Measurements from ENCODE around the gene CRY1.

DNA sequence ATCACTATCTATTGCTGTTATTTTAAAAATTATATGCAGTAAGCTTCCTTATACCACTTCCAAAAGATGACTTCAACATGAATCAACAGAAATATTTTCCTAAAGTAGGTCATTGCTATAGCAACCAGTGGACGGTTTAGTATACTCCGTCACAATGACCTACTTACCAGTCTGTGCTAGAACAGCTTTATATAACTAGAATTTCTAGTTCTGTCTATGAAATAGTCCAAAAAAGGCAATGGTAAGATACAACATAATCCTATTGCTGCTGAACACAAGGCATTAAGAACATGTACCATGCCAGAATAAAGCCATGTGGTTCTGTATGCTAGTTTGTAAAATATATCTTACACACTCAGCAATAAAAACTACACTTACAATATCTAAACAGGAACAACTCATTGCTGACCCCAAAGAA is 65.7 kb downstream of the CRY1 start:
- TF ChIP-seq HEYL (CRISPR knock-in tag; IDR thresholded peaks at IDR 0.05) = no peak
- TF ChIP-seq, protein P1, sequence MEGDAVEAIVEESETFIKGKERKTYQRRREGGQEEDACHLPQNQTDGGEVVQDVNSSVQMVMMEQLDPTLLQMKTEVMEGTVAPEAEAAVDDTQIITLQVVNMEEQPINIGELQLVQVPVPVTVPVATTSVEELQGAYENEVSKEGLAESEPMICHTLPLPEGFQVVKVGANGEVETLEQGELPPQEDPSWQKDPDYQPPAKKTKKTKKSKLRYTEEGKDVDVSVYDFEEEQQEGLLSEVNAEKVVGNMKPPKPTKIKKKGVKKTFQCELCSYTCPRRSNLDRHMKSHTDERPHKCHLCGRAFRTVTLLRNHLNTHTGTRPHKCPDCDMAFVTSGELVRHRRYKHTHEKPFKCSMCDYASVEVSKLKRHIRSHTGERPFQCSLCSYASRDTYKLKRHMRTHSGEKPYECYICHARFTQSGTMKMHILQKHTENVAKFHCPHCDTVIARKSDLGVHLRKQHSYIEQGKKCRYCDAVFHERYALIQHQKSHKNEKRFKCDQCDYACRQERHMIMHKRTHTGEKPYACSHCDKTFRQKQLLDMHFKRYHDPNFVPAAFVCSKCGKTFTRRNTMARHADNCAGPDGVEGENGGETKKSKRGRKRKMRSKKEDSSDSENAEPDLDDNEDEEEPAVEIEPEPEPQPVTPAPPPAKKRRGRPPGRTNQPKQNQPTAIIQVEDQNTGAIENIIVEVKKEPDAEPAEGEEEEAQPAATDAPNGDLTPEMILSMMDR (IDR thresholded peaks at IDR 0.05) = no peak
- TF ChIP-seq SMC3 (IDR thresholded peaks at IDR 0.05) = no peak
- TF ChIP-seq, protein P2, sequence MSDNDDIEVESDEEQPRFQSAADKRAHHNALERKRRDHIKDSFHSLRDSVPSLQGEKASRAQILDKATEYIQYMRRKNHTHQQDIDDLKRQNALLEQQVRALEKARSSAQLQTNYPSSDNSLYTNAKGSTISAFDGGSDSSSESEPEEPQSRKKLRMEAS (IDR thresholded peaks at IDR 0.05) = no peak
